ENCODE results near the gene SCYGR7.

GRCh38 chr2:227772932-227773331 is 44.8 kb downstream of the SCYGR7 start:
- no peak for TF ChIP-seq POLR2A (IDR thresholded peaks at IDR 0.05; ENCODE audit: low read depth, low read length)
- no peak for TF ChIP-seq POLR2AphosphoS5 (IDR thresholded peaks at IDR 0.05; ENCODE audit: low read depth, low read length)

All from GM12892 (cell line).